GM19395 (cell line): Measurements from ENCODE around the gene NSMF.

Source experiments
- ATAC-seq: cut with Tn5 transposase; IDR thresholded peaks from one replicate; pipeline ENCODE4 v1.9.1; 2021; ENCODE audit warnings: mild to moderate bottlenecking, moderate library complexity; ENCODE audit not compliant: unreplicated experiment

Gene NSMF

GRCh38 chr9:137492464-137493363 lies 33.6 kb upstream of the NSMF start:
- no peak for ATAC-seq

GRCh38 chr9:137491735-137492432 lies 32.8 kb upstream of the NSMF start:
- ATAC-seq, result no peak

DNA sequence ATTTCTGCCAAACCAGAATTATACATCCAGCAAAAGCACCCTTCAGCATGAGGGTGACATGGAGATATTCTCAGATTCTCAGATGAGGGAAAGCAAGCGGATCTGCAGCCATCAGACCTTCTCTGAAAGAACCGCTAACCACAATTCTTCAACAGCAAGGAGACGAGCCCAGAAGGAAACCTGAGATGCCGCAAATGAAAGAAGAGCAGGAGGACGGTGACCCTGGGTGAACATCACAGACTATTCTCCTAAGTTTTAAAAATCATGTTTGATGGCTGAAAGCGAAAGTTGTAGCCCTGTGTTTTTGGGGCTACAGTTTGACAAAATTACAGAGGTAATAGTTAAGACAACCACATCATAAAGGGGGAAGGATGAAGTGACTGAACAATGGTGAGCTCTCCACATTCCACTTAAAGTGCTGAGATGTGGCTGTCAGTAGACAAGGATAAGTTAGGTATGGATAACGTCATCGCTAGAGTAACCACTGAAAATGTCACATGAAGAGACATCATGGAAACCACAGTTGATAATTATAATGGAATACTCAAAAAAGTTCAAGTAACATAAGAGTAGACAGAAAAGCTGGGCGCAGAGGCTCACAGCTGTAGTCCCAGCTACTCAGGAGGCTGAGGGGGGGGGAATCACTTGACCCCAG lies 31.5 kb upstream of the NSMF start:
- no peak for ATAC-seq

DNA sequence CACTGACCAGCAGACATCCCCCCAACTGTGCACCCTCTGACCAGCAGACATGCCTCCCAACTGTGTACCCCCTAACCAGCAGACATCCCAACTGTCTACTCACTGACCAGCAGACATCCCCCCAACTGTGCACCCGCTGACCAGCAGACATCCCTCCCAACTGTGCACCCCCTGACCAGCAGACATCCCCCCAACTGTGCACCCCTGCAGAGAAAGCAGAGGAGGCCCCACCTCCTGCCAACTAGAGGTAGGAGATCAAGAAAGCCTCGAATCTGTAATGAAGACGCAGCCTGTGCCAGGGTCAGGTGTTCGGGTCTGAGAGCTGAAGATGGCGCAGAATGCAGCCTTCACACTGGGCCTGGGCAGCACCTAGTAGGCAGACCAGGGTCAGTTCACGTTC lies 29.8 kb upstream of the NSMF start:
- no peak for ATAC-seq

DNA sequence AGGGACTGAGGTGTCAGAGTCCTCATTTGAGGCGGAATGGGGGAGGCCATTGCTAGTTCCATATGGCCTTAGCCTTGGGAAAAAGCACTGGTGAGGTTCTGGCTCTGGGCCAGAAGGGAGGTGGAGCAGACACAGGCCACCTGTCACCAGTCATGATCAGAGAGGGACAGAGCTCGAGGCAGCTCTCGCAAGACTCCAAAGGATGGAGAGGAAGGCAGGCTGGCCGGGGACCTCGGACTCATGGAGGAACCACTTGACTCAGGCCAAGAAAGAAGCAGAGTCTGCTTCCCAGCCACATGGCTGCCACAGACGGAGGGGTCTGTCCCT lies 29.2 kb upstream of the NSMF start:
- no peak for ATAC-seq

GRCh38 chr9:137487454-137488326 lies 28.6 kb upstream of the NSMF start:
- ATAC-seq, result no peak

DNA sequence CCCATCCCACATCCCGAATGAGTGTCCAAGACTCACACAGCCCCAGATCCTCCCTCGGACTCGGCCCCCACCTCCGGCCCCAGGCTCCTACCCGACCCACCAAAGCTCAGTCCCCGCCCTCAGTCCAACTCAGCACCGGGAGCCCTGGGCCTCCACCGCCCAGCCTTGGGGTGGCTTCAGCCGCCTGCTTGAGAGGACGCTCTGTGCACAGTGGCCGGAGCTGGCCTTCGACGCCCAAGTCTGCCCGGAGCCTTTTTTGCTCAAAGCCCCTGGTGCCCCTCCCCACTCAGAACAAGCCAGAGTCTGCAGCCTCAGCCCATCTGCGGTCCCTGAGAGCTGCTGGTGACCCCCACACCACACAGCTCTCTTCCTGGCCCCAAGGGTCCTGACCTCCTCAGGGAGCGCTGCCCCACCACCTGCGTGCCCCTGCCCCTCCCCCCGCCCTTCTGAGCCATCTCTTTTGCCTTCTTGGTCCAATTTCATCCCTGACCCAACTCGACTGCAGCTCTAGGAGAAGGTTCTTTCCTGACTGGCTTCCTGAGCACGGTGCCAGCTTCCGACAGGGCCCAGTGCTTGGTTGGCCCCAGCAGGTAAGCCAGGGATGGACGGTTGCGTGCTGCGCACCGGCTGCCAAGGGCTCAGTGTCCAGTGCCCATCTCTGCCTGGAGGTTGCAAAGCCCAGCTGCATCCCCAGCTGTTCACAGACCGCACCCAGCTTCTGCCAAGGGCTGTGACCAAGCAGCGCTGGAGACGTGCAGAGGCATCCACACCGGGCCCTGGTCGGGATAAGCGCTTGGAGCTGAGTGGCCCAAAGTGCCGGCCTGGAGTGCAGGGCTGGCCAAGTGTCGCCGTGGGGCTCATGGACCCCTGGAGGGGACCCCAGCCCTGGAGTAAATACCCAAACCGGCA lies 27.7 kb upstream of the NSMF start:
- no peak for ATAC-seq

DNA sequence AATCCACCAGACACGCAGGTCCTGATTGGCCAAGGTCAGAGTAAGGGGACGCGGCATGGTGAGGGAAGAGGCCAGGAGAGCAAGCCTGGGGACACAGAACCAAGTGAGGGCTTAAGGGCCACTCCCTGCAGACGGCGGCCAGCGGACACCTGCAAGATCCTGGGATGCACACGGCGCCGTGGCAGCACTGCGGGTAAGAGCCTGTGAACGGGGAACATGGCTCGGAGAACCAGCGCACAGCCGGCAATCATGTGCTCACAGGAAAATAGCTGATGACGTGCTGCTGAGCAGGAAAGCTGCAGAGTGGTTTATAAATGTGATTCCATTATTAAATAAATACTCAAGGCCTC lies 27.0 kb upstream of the NSMF start:
- ATAC-seq, result no peak

DNA sequence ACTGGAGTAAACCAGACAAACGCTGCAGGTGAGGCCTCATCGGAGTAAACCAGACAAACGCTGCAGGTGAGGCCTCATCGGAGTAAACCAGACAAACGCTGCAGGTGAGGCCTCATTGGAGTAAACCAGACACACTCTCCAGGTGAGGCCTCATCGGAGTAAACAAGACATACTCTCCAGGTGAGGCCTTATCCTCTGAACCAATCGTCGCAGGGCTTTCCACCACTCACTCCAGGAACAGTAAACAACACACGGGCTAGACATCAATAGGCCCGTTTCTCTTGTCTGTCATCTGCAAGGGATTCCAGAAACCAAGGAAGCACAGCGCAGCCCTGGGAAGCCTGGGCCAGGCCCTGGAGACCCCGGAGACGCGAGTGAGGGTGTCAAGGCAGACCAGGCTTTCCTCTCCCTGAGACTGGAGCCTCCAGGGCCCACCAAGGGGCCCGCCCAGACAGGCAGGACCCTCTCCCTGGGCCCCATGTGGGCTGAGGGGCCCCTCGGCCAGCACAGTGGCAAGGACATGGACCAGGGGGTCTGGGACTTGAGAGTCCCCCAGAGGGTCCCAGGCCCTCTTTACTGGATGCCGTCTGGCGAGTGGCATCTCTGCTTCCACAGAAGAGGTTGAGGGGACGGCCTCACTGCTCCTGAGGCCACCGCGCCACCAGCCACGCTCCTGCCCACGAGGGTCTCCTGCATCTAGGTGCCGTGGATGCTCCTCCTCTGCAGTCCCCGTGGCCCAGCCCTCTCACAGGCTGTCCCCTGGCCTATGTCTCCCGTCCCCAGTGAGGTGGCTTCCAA lies 26.4 kb upstream of the NSMF start:
- no peak for ATAC-seq

- ATAC-seq, result no peak
These were observed 25.6 kb upstream of the NSMF start for GRCh38 chr9:137484551-137485315.

DNA sequence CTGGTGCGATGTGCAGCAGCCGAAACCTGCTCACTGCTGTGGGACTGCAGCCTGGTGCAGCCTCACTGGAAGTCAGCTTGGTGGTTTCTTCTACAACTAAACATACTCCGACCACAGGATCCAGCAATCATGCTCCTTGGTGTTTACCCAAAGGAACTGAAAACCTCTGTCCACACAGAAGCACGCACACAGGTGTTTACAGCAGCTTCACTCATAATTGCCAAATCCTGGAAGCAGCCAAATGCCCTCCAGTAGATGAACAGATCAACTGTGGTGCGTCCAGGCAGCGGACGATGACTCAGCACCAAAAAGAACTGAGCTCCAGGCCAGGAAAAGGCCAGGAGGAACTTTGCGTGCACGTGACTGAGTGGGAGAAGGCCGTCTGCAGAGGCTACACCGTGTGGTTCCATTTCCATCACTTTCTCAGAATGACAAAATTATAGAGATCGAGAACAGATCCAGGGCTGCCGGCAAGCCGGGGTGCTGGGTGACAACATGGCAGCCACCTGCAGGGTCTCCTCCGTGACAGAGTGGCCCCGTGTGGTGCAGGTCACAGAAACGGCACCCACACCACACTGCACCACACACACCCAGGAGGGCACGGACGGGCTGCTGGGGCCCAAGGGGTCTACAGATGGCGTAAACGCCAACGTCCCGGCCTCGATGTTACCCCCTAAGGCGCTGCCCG lies 23.1 kb upstream of the NSMF start:
- ATAC-seq, result no peak

DNA sequence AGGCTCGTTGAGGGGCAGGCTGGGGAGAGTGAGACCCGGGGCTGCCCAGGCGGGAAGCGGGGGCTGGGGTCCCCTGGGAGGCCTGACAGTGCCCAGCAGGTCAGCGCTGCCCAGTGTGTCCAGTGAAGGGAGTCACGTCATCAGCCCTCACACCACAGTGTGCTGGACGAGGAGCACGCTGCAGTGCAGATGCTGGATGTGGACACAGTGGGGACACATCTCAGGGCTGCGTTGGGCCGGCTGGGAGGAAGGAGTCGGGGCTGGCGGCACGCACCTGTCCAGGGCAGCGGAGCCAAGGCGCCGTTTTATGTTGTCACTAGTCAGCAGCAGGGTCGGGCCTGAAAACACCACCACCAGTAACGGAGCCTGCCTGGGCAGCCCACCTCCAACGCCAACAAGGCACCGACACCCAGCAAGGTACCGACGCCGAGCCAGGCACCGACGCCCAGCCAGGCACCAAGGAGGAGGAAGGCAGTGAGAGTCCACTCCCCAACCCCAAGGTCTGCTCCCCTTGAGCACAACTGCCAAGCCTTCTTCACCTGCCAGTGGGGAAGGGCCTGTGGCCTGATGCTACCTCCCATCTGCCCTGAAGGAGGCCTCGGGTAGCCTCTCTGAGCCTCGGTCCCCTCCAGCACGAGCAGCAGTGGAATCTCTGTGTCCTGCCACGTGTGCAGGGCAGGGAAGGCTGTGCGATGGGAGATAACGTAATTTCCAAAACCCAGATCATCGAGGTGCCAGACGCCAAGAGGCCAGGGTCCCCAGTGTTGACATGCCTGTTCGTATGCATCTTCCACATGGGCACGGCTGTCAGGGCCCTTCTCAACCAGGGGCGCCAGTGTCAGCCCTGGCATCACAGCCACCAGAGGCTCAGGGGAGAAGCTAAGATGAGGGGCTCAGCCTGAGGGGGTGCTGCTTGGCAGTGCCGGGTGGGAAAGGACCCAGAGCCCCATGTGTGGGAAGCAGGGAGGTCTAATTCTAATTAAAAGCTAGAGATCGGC lies 21.9 kb upstream of the NSMF start:
- no peak for ATAC-seq

GRCh38 chr9:137479892-137480685 lies 21.0 kb upstream of the NSMF start:
- no peak for ATAC-seq

- ATAC-seq, result no peak
These were observed 20.1 kb upstream of the NSMF start for GRCh38 chr9:137478962-137479861.

DNA sequence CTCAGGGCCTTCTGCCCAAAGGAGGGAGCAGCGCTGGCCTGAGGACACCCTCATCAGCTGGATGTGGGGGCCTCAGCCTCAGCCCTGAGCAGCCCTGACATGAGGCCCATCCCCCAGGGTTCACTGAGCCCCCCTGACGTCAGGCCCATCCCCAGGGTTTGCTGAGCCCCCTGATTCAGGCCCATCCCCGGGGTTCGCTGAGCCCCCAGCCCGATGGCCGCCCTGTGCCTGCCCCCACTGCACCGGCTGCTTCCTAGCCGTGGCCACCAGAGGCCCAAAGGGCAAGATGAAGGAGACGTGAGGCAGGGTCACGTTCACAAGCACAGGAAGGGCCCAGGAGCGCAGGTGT lies 19.5 kb upstream of the NSMF start:
- ATAC-seq, result no peak
